Measurements from ENCODE around the gene ANXA2R. TPM values are rescaled to one million over a fixed set of nuclear protein-coding genes. Genes with fewer than 3 reads are reported as not detected.

ANXA2R gene
- total RNA-seq, 6 donors from 2014 or later: 2.0 to 25.1 (median 4.3) TPM

GRCh38 chr5:43042626-43043399 lies 2.7 kb upstream of the ANXA2R start:
- Histone ChIP-seq H3K27ac (peak overlapping the region; percentile 95 to 99 (median 98)), H3K27me3 (no peaks in the 10 kb centered on the region), H3K9me3 (no peaks in the 10 kb centered on the region), H3K4me3 (peak overlapping the region; percentile 4 to 64 (median 58)), H3K36me3 (no peaks in the 10 kb centered on the region), H3K4me1 (peaks cover 0 to 30% (median 8%) of the 10 kb centered on the region in 4 donors)
- TF ChIP-seq EP300 (IDR thresholded peaks at IDR 0.05) (no peak), POLR2AphosphoS5 (IDR thresholded peaks at IDR 0.05) (peak; percentile 19 to 28), POLR2A (IDR thresholded peaks at IDR 0.05) (peak in 1 of 4 donors; percentile 6), CTCF (IDR thresholded peaks at IDR 0.05) (peak in 1 of 6 experiments; percentile 6)
- ATAC-seq (ENCODE audit: low FRiP score in 2 of 2): peak; percentile 41 to 57
- peak; percentile 66 to 90 for DNase-seq
- WGBS, 2 donors: 4 to 6% methylated on average over 28 to 58 of the region's 58 CpGs

DNA sequence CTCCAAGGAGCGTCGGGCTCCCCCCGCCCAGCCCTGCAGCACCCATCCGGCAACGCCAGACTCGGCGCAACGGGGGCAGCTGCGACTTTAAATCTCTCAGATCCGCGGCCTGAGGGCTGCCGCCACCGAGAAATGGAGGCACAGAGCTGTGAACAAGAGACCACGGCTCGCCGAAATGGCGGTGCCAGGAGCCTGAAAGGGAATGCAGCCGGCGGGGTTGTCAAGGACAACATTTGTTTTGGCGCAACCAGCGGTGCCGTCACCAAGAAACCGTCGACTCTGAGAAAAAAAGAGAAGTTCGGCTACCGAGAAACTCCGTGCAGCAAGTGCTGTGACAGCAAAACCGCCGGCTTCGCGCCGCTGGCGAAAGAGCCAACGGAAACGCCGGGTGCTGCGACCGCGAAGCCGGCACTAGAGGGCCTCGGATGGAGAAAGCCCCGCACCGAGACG lies 2.1 kb upstream of the ANXA2R start:
- peak; percentile 58 to 66 for ATAC-seq (ENCODE audit: low FRiP score in 2 of 2)
- peak overlapping the region; percentile 95 to 99 (median 98) for H3K27ac ChIP-seq
- H3K36me3 ChIP-seq: no peaks in the 10 kb centered on the region
- TF ChIP-seq POLR2AphosphoS5 (IDR thresholded peaks at IDR 0.05) (peak; percentile 39 to 48), POLR2A (IDR thresholded peaks at IDR 0.05) (peak in 2 of 4 donors; percentile 43 to 51), EP300 (IDR thresholded peaks at IDR 0.05) (no peak)
- H3K27me3 ChIP-seq: no peaks in the 10 kb centered on the region
- peak overlapping the region; percentile 46 to 64 (median 58) for H3K4me3 ChIP-seq
- DNase-seq: peak; percentile 79 to 94
- H3K9me3 ChIP-seq: no peaks in the 10 kb centered on the region
- 1 to 2% methylated on average over 19 to 41 of the region's 44 CpGs for WGBS, 2 donors
- peaks cover 5 to 36% (median 10%) of the 10 kb centered on the region in 4 donors for H3K4me1 ChIP-seq

GRCh38 chr5:43041669-43042175 lies 1.6 kb upstream of the ANXA2R start:
- H3K36me3 ChIP-seq: no peaks in the 10 kb centered on the region
- peak overlapping the region; percentile 46 to 64 (median 58) for H3K4me3 ChIP-seq
- no peaks in the 10 kb centered on the region for H3K27me3 ChIP-seq
- no peaks in the 10 kb centered on the region for H3K9me3 ChIP-seq
- peak overlapping the region; percentile 95 to 99 (median 98) for H3K27ac ChIP-seq
- peaks cover 5 to 41% (median 13%) of the 10 kb centered on the region in 4 donors for H3K4me1 ChIP-seq
- WGBS, 2 donors: 2% methylated on average over 27 to 32 of the region's 33 CpGs
- TF ChIP-seq EP300 (IDR thresholded peaks at IDR 0.05): no peak
- peak; percentile 19 to 53 for TF ChIP-seq POLR2AphosphoS5 (IDR thresholded peaks at IDR 0.05)
- TF ChIP-seq POLR2A (IDR thresholded peaks at IDR 0.05): peak in 2 of 4 donors; percentile 28 to 36
- peak in 2 of 6 experiments; percentile 4 to 45 for TF ChIP-seq CTCF (IDR thresholded peaks at IDR 0.05)
- DNase-seq (peak; percentile 62 to 93), ATAC-seq (ENCODE audit: low FRiP score in 2 of 2) (peak; percentile 50 to 67)

GRCh38 chr5:43041110-43041668 lies 1.1 kb upstream of the ANXA2R start:
- WGBS, 2 donors: 3% methylated on average over 18 of the region's 18 CpGs
- H3K36me3 ChIP-seq: no peaks in the 10 kb centered on the region
- H3K9me3 ChIP-seq: no peaks in the 10 kb centered on the region
- H3K4me1 ChIP-seq: peaks cover 5 to 43% (median 13%) of the 10 kb centered on the region in 4 donors
- H3K4me3 ChIP-seq: peak overlapping the region; percentile 46 to 64 (median 58)
- H3K27me3 ChIP-seq: no peaks in the 10 kb centered on the region
- DNase-seq: peak in 1 of 2 donors; percentile 49
- H3K27ac ChIP-seq: peak overlapping the region; percentile 95 to 99 (median 98)
- ATAC-seq (ENCODE audit: low FRiP score in 2 of 2): peak in 1 of 2 donors; percentile 25
- TF ChIP-seq EP300 (IDR thresholded peaks at IDR 0.05) (no peak), POLR2A (IDR thresholded peaks at IDR 0.05) (no peak), CTCF (IDR thresholded peaks at IDR 0.05) (no peak), POLR2AphosphoS5 (IDR thresholded peaks at IDR 0.05) (no peak)
